ENCODE results near the gene SPRYD4. TPM values are rescaled to one million over a fixed set of nuclear protein-coding genes. Genes with fewer than 3 reads are reported as not detected.

Gene SPRYD4
- total and polyA plus RNA-seq, 10 of the 15 experiments (the other 5 are each of a cell fraction or from before 2014, with no cell fraction given), result 4.1 to 6.0 (median 5.1) TPM

DNA sequence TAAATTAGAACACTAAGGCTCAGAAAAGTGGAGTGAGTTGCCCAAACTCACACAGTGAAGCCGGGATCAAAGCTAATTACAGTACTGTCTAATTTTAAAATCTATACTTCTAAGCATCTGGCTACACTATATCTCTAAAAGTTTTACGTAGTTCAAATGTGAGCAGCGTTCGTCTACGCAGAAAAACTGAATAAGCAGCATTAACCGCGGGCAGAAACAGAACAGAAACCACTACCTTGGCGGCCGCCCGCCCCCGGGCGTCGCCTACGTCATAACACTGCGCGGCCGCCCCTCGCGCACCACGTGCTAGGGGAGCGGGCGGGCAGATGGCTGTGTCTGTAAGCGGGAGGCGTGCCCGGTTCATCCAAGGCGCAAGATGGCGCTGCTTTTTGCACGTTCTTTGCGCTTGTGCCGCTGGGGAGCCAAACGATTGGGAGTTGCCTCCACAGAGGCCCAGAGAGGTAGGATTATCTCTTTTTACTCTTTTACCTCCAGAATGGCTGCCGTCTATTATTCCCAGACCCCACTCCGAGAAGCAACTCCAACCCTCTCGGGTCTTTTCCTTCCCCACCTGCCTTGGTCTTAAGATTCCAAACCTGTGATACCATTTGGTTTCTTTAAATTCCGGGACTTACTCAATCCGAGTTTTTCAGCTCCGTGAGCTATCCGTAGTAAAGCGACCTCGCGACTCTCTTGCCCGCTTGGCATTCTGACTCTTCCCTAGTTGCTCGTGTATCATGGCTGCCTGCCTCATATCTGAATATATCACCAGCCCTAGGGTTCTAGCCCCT lies at the start of gene SPRYD4 (continued):
- peak; percentile 88 for TF ChIP-seq NBN (IDR thresholded peaks at IDR 0.05)
- peak; percentile 83; the same call in 1 of the 2 replicates for TF ChIP-seq ZNF207 (IDR thresholded peaks at IDR 0.05; ENCODE audit: borderline replicate concordance)
- peak; percentile 24; the same call in 1 of the 2 replicates for TF ChIP-seq CHD2 (IDR thresholded peaks at IDR 0.05; ENCODE audit: borderline replicate concordance, low read depth, low read length)
- no peak for TF ChIP-seq NR2C2 (IDR thresholded peaks at IDR 0.05; ENCODE audit: borderline replicate concordance, control insufficient read depth, insufficient read length, low read depth)
- peak; percentile 95 for TF ChIP-seq POLR2A (IDR thresholded peaks at IDR 0.05; ENCODE audit: low read depth, low read length)
- TF ChIP-seq MEF2B (IDR thresholded peaks at IDR 0.05; ENCODE audit: partially characterized antibody, poor library complexity, severe bottlenecking), result no peak
- TF ChIP-seq RFX5 (IDR thresholded peaks at IDR 0.05; ENCODE audit: low read depth, low read length), result 0 out of 2 replicates have a peak, but pooled peaks have one; percentile 21
- TF ChIP-seq RB1 (IDR thresholded peaks at IDR 0.05; ENCODE audit: borderline replicate concordance), result peak; percentile 65; the same call in 1 of the 2 replicates
- TF ChIP-seq, protein P1, sequence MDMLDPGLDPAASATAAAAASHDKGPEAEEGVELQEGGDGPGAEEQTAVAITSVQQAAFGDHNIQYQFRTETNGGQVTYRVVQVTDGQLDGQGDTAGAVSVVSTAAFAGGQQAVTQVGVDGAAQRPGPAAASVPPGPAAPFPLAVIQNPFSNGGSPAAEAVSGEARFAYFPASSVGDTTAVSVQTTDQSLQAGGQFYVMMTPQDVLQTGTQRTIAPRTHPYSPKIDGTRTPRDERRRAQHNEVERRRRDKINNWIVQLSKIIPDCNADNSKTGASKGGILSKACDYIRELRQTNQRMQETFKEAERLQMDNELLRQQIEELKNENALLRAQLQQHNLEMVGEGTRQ (IDR thresholded peaks at IDR 0.05; ENCODE audit: borderline replicate concordance, low read depth, low read length), result peak; percentile 92
- no peak for TF ChIP-seq SREBF1 (IDR thresholded peaks at IDR 0.05; ENCODE audit: low read length)
- TF ChIP-seq SPI1 (IDR thresholded peaks at IDR 0.05; ENCODE audit: borderline replicate concordance, insufficient read depth, low read depth, low read length), result peak; percentile 69
- TF ChIP-seq EZH2 (IDR thresholded peaks at IDR 0.05; ENCODE audit: borderline replicate concordance, control insufficient read depth, low read depth, low read length), result no peak
- TF ChIP-seq, protein P2, sequence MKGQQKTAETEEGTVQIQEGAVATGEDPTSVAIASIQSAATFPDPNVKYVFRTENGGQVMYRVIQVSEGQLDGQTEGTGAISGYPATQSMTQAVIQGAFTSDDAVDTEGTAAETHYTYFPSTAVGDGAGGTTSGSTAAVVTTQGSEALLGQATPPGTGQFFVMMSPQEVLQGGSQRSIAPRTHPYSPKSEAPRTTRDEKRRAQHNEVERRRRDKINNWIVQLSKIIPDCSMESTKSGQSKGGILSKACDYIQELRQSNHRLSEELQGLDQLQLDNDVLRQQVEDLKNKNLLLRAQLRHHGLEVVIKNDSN (IDR thresholded peaks at IDR 0.05; ENCODE audit: borderline replicate concordance, extremely low read length, insufficient read depth, low read depth, low read length), result peak; percentile 92
- TF ChIP-seq HDAC6 (IDR thresholded peaks at IDR 0.05; ENCODE audit: unreplicated experiment), result no peak
- TF ChIP-seq SP1 (IDR thresholded peaks at IDR 0.05; ENCODE audit: low read depth, low read length), result peak; percentile 84
- no peak for TF ChIP-seq NFXL1 (IDR thresholded peaks at IDR 0.05; ENCODE audit: borderline replicate concordance)
